Measurements from ENCODE around the gene PANK3.

PANK3 gene

GRCh38 chr5:168613996-168614395, 34.8 kb upstream of the PANK3 start:
- Histone ChIP-seq H3K9ac (no peak overlapping the region), H3K79me2 (ENCODE audit: insufficient read depth, low read depth) (no peaks in the 10 kb centered on the region), H2AFZ (ENCODE audit: low read depth) (no peak overlapping the region), H3K4me2 (no peak overlapping the region), H3K27me3 (ENCODE audit: insufficient read depth, low read depth) (no peaks in the 10 kb centered on the region), H3K27ac (no peak overlapping the region), H3K36me3 (ENCODE audit: insufficient read depth) (no peaks in the 10 kb centered on the region), H3K4me3 (IDR thresholded peaks at IDR 0.05; ENCODE audit: insufficient read depth, low read depth, low read length) (no peak overlapping the region), H4K20me1 (ENCODE audit: insufficient read depth) (no peaks in the 10 kb centered on the region), H3K4me1 (ENCODE audit: low read depth, poor library complexity, severe bottlenecking) (no peaks in the 10 kb centered on the region)
- TF ChIP-seq CTCF (conservative IDR thresholded peaks at IDR 0.05; ENCODE audit: low read depth, low read length): no peak

- Histone ChIP-seq H2AFZ (ENCODE audit: low read depth) (no peak overlapping the region), H3K36me3 (ENCODE audit: insufficient read depth) (no peaks in the 10 kb centered on the region), H3K4me3 (IDR thresholded peaks at IDR 0.05; ENCODE audit: insufficient read depth, low read depth, low read length) (no peak overlapping the region), H3K79me2 (ENCODE audit: insufficient read depth, low read depth) (no peaks in the 10 kb centered on the region), H3K9ac (no peak overlapping the region), H3K27me3 (ENCODE audit: insufficient read depth, low read depth) (no peaks in the 10 kb centered on the region), H4K20me1 (ENCODE audit: insufficient read depth) (no peaks in the 10 kb centered on the region), H3K4me2 (no peak overlapping the region), H3K27ac (no peak overlapping the region), H3K4me1 (ENCODE audit: low read depth, poor library complexity, severe bottlenecking) (no peaks in the 10 kb centered on the region)
- no peak for TF ChIP-seq CTCF (conservative IDR thresholded peaks at IDR 0.05; ENCODE audit: low read depth, low read length)
Observed at GRCh38 chr5:168613396-168613795, 34.2 kb upstream of the PANK3 start.

GRCh38 chr5:168612996-168613395, 33.8 kb upstream of the PANK3 start:
- no peak overlapping the region for H3K4me3 ChIP-seq (IDR thresholded peaks at IDR 0.05; ENCODE audit: insufficient read depth, low read depth, low read length)
- no peaks in the 10 kb centered on the region for H3K36me3 ChIP-seq (ENCODE audit: insufficient read depth)
- no peak overlapping the region for H3K4me2 ChIP-seq
- H4K20me1 ChIP-seq (ENCODE audit: insufficient read depth): no peaks in the 10 kb centered on the region
- no peaks in the 10 kb centered on the region for H3K79me2 ChIP-seq (ENCODE audit: insufficient read depth, low read depth)
- H3K27me3 ChIP-seq (ENCODE audit: insufficient read depth, low read depth): no peaks in the 10 kb centered on the region
- H3K4me1 ChIP-seq (ENCODE audit: low read depth, poor library complexity, severe bottlenecking): peaks cover 2% of the 10 kb centered on the region
- no peak overlapping the region for H3K27ac ChIP-seq
- H3K9ac ChIP-seq: no peak overlapping the region
- no peak for TF ChIP-seq CTCF (conservative IDR thresholded peaks at IDR 0.05; ENCODE audit: low read depth, low read length)
- no peak overlapping the region for H2AFZ ChIP-seq (ENCODE audit: low read depth)

- Histone ChIP-seq H3K4me2 (no peak overlapping the region), H2AFZ (ENCODE audit: low read depth) (no peak overlapping the region), H3K9ac (no peak overlapping the region), H3K27me3 (ENCODE audit: insufficient read depth, low read depth) (no peaks in the 10 kb centered on the region), H3K79me2 (ENCODE audit: insufficient read depth, low read depth) (no peaks in the 10 kb centered on the region), H4K20me1 (ENCODE audit: insufficient read depth) (no peaks in the 10 kb centered on the region), H3K4me3 (IDR thresholded peaks at IDR 0.05; ENCODE audit: insufficient read depth, low read depth, low read length) (no peak overlapping the region), H3K27ac (no peak overlapping the region), H3K4me1 (ENCODE audit: low read depth, poor library complexity, severe bottlenecking) (peaks cover 5% of the 10 kb centered on the region), H3K36me3 (ENCODE audit: insufficient read depth) (no peaks in the 10 kb centered on the region)
- no peak for TF ChIP-seq CTCF (conservative IDR thresholded peaks at IDR 0.05; ENCODE audit: low read depth, low read length)
Observed at GRCh38 chr5:168612123-168612522, 33.0 kb upstream of the PANK3 start.

Measured in KMS-11 (cell line).